ENCODE measurements around the gene PTPRE.

The PTPRE gene

DNA sequence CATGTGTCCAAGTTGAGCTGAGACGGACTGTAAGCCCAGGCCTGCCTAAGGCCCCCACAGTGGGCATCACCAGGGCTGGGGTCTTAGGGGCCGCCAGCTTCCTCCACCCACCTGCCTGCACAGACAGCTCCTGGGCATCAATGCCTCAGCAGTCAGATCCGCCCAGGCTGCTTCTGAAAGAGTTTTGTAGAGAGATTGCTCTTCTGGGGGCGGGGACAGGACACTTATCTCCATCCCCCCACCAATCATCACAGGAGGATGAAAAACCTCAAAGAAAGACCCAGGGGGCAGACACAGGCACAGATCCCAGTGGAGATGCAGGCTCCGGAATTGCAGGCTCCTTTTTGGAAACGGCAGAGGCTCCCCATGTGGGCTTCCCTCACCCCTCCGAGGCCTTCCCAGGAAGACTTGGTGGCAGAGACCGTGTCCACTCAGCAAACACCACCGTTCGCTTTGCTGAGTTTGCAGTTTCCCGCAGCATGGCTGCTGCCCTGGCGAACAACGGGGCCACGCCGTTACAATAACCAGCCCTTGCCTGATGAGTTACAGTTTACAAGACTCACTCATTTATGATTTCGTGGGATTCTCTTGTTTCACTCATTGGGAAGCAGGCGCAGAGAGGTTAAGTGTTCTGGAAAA lies 122.9 kb downstream of the PTPRE start:
- no peak for DNase-seq

- DNase-seq = no peak
Observed at GRCh38 chr10:128030498-128031072, 123.7 kb downstream of the PTPRE start.

- no peak for DNase-seq
Observed at GRCh38 chr10:128031216-128031615, 124.3 kb downstream of the PTPRE start.

- DNase-seq = no peak
Observed at GRCh38 chr10:128032466-128032865, 125.6 kb downstream of the PTPRE start.

- no peak for DNase-seq
Observed at GRCh38 chr10:128035557-128035973, 128.7 kb downstream of the PTPRE start.

DNA sequence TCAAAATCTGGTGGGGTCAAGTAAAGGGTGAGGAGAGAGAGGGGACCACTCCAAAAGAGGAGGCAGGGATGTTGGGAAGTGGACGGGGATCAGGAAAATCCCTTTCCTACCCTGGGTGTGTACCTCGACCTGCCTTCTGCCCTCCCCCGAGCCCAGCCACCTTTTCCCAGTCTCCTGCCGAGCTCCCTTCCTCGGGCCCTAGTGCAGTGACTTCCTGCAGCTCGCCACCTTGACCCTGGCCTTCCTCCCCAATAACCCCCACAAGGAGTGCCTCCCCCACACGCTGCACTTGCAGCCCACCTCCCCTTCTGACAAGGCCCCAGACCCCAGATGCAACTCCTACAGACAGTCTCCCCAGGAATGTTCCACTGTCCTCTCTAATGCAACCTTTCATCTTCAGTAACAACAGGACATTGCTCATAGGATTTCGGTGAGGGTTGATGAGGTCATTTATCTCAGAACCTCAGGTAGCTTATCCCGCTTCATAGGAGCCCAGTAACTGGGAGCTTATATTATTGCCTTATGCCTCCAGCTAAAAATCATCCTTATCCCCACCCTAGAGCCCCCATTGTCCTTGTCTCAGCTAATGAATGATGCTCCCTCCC lies 129.2 kb downstream of the PTPRE start:
- DNase-seq = no peak

DNA sequence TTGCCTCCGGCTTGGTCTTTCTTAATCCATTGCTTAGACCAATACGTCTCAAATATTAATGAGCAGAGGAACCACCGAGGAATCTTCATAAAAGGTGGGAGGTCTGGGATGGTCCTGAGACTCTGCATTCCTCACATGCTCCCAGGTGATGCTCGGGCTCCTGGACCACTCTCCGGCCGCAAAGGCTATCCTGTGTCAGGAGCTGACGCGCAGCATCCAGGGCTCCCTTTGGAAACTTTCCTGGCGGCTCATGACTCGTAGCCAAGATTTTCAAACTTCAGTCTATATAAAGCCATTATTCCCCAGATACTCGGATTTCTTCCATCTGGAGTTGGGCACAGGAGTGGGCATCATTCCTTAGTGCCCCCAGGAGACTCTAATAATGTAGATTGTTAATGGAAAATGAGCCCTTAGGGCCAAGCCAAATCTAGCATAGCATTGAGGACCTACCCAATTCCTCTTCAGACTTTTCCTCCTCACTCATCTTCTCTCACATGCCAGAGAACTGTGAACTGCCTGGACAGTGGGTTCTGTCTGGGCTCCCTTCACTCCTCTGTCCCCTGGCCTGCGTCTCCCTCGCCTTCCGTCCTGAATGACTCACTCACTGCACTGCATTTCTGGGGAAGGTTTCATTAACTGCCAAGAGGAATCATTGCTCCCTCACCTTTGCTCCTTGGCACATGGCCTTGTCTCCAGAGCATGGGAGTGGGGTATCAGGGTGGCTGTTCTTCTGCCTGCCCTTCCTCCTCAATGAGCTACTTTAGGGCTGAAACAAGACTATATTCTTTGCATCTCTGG lies 130.0 kb downstream of the PTPRE start:
- DNase-seq = no peak

DNA sequence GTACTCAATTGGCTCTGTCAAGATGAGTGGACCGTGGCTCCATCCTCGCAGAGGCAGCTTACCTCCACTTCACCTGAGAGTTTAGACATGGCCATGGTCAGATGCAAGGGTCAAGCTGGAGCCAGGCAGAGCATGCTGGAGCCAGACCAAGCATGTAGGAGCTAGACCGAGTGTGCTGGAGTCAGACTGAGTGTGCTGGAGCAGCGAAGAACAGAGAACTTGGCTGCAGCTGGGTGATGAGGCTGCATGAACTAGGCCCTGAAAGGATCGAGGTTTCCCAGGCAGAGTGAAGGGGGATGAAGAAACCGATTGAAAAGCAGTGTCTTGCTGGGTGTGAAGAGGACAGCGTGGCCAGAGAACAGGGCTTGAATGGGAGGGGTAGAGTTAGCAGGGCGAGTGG lies 133.2 kb downstream of the PTPRE start:
- no peak for DNase-seq

DNA sequence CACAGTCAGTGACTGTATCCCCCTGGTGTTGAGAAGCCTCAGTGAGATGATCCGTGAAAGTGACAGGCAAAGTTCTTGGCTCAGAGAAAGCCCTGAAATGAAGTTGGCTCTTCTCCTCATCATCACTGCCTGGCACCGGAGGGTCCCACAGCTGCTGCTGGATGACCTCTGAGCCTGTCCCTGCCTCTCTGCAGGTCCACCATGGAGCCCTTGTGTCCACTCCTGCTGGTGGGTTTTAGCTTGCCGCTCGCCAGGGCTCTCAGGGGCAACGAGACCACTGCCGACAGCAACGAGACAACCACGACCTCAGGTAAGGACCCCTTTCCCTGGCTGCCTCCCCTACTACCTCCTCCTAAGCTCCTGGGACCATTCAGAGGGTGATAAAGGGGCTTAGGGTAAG lies 133.8 kb downstream of the PTPRE start:
- no peak for DNase-seq

GRCh38 chr10:128042131-128042610 lies 135.3 kb downstream of the PTPRE start:
- DNase-seq = no peak

DNA sequence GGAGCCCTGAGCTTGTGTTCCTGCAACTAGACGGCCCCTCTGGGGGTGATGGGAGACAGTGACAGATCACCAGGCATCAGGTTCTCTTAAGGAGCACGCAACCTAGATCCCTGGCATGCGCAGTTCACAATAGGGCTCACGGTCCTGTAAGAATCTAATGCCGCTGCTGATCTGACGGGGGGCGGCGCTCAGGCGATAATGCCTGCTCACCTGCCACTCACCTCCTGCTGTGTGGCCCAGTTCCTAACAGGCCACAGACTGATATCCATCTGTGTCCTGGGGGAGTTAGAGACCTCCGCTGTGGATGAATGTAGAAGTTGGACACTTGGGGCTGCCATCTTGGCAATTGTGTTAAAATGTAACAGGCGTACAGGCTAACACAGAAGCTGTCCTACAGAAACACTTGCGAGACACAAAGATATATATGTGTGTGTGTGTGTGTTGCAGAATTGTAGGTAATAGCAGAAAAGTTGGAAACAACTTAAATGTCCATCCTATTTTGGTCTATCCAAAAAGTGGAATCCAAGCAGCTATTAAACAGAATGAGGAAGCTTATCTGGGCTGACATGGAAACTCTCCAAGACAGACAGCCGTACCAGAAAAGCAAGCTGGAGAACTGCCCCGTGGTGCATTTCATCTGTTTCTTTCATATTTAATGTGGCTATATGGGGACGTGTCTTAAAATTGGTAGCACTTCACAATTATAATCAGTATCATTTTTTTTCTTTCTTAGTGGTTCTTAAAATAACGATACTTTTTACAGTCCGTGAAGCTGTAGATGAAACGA lies 136.5 kb downstream of the PTPRE start:
- DNase-seq = no peak

DNA sequence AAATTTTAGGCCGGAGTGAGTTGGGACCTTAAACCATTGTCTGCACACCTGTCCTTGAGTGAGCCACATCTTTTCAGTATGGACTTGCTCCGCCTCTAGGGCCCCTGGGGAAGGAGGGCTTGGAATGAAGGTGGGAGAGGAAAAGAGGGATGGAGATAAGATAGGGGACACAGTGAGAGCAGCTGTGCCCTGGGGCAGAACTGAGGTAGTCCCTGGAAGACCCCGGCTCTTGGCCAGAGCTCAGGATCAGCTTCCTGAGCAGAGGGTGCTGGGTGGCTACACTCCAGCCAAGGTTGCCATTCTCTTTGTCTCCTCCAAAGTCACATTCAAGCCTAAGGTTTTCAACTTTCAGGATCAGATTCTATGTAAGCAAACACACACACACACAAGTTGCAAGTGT lies 137.3 kb downstream of the PTPRE start:
- no peak for DNase-seq

DNA sequence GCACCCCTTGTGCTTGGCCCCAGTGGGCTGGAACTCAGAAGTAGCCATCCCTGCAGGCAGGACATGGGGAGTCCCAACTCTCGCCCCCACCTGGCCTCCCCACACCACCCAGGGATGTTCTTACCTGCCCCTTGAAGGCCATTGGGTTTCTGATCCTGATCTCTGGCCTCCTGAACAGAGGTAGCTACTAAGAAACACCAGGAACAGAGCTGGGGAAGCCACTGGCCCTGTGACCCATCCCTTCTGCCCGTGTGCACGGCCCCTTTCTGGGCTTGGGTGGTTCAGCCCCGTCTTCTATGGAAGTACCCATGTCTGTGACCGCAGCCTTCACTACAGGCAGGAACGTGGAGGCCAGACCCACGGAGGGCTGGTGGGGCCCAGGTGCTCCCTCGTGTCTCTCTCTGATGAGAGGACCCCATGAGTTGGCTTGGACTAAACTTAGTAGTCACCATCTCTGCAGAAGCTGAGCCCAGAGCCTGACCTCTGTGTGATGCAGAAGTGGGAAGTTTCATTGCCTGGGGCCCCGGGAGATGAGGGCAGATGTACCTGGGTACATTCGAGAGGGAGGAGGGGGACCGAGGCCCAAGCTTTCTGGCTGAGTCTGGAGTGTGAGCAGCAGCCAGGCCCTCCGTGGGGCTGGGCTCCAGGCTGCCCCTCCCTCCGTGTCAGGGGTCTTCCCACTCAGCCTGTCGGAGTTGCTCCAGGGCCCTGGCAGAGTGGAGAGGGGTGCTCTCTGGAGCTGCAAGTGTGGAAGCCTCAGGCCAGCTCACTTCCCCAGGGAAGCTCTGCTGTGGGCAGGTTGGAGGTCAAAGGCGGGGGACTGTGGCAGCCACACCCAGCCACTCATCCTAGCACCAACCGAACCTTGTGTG lies 138.3 kb downstream of the PTPRE start:
- no peak for DNase-seq

DNA sequence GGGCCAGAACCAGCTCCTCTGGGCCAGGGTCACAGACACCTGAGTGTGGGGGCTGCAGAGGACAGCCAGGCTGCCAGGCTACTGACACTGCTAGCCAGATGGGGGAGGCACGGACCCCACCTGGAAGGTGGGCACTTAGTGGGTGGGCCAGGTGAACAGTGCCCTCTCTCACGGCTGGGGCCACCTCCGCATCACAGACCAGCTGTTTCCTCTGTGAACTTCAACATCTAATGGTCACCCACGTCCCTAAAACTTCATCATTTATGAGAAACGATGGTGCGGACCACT lies 138.9 kb downstream of the PTPRE start:
- DNase-seq = no peak

DNA sequence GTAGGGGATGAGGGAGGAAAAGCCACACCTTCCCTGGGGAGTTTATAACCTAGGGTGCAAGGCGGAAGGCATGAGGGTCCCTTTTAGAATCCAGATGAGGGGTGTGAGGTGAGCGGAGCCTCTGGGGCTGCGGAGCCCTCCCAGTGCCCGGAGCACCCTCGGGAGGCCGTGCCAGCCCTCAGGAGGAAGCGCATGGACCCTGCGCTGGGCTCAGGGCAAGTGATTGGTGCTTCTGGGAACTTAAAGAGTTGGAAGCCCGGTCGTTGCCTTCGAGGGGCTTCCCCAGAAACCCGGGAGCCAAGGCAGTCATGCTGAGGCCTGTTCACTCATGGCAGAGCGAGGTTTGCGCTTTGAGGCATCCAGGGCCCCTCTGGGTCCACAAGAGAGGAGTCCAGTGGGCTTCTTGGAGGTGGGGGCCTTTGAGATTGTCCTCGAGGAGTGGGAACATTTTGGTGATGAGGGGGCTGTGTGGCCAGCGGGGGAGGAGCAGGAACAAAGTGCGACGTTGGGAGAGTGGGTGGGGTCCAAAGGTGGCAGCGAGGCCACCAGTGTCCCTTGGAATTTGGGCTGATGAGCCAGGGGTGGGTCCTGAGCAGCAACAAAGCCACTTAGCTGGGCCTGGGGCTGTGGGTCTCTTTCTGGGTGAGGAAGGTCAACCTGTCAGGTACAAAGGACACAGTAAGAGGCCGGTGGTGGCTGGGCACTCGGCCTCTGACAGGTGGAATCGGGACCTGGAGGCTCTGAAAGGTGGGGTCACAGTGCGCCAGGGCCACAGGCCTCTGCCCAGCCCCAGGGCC lies 139.5 kb downstream of the PTPRE start:
- no peak for DNase-seq

- no peak for DNase-seq
Observed at GRCh38 chr10:128046953-128047290, 140.0 kb downstream of the PTPRE start.

GRCh38 chr10:128047351-128047750 lies 140.4 kb downstream of the PTPRE start:
- DNase-seq = no peak

DNA sequence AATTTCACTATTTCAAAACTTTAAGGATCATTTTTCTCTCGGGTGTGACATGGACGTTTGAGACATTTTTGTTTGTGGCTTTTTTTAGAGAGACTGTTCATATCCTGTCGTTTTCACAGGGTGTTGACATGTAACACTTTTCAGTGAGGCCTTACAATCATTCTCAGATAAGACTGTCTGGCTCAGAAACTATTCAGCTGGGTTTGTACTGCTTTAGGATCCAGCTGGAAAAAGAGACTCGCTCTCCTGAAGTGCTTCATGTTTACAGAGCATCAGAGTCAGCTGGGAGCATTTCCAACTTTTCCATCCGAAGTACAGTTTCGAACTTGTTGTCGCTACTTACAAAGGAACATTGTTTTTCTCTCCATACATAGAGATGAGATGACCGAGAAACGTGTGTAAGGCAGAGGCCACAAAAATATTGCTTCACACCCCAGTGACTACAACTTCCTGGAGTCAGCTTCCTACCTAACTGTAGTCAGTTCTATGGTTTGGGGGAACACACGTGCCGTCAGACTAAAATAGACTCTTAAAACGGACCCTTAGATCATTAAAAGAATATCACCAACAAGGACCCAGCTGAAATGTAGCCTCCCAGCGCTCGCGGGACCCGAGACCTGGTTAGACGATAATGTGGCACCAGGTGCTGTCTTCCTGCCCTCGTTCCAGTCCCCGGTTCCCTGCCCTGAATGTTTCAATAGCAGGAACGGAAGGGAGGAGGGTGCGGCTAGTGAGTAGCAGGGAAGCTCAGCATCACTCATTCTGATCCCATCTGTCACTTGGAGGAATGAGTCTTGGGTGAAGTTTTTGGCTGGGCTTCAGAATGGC lies 141.3 kb downstream of the PTPRE start:
- no peak for DNase-seq

DNA sequence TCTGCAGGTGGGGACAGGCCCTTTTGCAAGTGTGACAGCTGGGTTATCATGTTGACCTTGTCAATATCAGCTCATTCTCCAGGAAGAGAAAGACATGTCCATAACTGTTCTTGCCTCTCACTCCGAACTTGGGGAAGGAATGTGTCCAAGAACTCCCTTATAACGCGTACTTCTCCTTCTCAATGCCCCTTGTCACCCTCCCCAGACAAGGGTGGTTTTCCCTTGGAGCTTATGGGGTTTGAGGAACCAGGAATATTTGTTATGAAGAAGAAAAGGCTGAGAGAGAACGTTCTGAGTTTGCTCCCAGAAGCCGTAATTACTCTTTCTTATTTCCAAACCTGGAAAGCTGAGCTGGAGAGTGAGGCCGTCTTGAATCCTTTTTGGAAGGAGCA lies 141.9 kb downstream of the PTPRE start:
- no peak for DNase-seq
